ENCODE measurements around the gene PGA4.
"Not testable (repeated sequence)": the region's sequence is repeated elsewhere in the genome, so short reads cannot be mapped to it uniquely, and the experiment has no call there.

The PGA4 gene

DNA sequence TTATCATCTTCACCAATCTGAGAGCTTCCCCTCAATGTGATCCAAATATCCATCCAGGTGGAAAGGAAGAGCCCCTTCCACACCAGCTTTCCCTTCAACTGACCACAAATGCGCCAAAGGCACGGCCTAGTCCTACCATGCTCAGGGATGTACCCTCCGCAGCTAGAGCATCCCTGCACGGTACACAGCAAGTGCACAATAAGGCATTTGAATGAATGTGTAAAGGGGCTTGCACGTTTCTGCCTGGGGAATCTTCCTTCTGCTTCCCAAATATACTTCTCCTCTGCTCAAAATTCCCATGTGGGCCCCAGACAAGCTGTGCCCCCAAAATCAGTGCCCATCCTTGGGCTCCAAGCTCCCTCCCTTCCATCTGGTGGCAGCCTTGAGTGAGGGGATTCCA, 3.1 kb upstream of the PGA4 start:
- not testable (repeated sequence) for H3K36me3 Mint-ChIP-seq (ENCODE audit: low read depth); H3K27ac Mint-ChIP-seq; DNase-seq; H3K4me1 Mint-ChIP-seq (ENCODE audit: low read depth); H3K4me3 Mint-ChIP-seq; H3K9me3 Mint-ChIP-seq; H3K27me3 Mint-ChIP-seq

DNA sequence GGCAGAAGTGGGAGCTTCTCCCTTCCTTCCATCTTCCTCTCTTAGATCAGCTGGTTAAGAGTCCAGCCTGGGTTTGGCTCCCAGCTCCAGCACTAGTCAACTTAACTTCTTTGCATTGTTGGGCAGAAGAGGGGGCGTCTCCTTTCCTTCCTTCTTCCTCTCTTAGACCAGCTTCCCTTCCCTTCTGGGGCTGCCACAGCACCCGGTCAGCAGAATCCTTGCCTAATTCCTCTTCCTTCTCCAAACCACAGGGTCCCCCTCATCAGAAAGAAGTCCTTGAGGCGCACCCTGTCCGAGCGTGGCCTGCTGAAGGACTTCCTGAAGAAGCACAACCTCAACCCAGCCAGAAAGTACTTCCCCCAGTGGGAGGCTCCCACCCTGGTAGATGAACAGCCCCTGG, 545 bp downstream of the PGA4 start:
- H3K27ac Mint-ChIP-seq; H3K36me3 Mint-ChIP-seq (ENCODE audit: low read depth); DNase-seq; H3K9me3 Mint-ChIP-seq; H3K27me3 Mint-ChIP-seq; H3K4me1 Mint-ChIP-seq (ENCODE audit: low read depth); H3K4me3 Mint-ChIP-seq: not testable (repeated sequence)

GRCh38 chr11:61226457-61227137, 4.5 kb downstream of the PGA4 start:
- DNase-seq; H3K4me1 Mint-ChIP-seq (ENCODE audit: low read depth); H3K27ac Mint-ChIP-seq; H3K36me3 Mint-ChIP-seq (ENCODE audit: low read depth); H3K27me3 Mint-ChIP-seq; H3K9me3 Mint-ChIP-seq; H3K4me3 Mint-ChIP-seq: not testable (repeated sequence)

- not testable (repeated sequence) for H3K4me1 Mint-ChIP-seq (ENCODE audit: low read depth); DNase-seq; H3K27me3 Mint-ChIP-seq; H3K36me3 Mint-ChIP-seq (ENCODE audit: low read depth); H3K27ac Mint-ChIP-seq; H3K9me3 Mint-ChIP-seq; H3K4me3 Mint-ChIP-seq
Measured at GRCh38 chr11:61229458-61229857, 7.3 kb downstream of the PGA4 start.

GRCh38 chr11:61231033-61231432, 8.9 kb downstream of the PGA4 start:
- not testable (repeated sequence) for H3K4me1 Mint-ChIP-seq (ENCODE audit: low read depth); H3K9me3 Mint-ChIP-seq; H3K27ac Mint-ChIP-seq; H3K27me3 Mint-ChIP-seq; H3K36me3 Mint-ChIP-seq (ENCODE audit: low read depth); DNase-seq; H3K4me3 Mint-ChIP-seq

- H3K36me3 Mint-ChIP-seq (ENCODE audit: low read depth); DNase-seq; H3K27me3 Mint-ChIP-seq; H3K9me3 Mint-ChIP-seq; H3K27ac Mint-ChIP-seq; H3K4me3 Mint-ChIP-seq; H3K4me1 Mint-ChIP-seq (ENCODE audit: low read depth): not testable (repeated sequence)
Measured at GRCh38 chr11:61231585-61231984, 9.4 kb downstream of the PGA4 start.

- not testable (repeated sequence) for H3K4me3 Mint-ChIP-seq; H3K36me3 Mint-ChIP-seq (ENCODE audit: low read depth); DNase-seq; H3K27ac Mint-ChIP-seq; H3K4me1 Mint-ChIP-seq (ENCODE audit: low read depth); H3K27me3 Mint-ChIP-seq; H3K9me3 Mint-ChIP-seq
Measured at GRCh38 chr11:61232548-61233145, 10.5 kb downstream of the PGA4 start.

DNA sequence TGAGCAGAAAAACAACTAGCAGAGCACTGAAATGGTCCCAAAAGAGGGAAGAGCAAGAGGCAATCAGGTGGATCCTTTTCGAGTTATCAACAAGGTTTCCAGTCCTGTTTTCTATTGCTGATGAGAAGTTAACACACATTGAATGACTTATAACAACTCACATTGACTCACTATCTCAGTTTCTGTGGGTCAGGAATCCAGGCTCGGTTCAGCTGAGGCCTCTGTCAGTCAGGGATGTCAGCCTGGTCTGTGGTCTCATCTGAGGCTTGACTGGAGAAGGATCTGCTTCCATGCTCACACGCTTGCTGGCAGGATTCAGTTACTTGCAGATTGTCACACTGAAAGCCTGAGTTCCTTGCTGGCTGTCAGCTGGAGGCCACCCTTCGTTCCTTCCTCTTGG, 15.0 kb downstream of the PGA4 start:
- not testable (repeated sequence) for H3K4me1 Mint-ChIP-seq (ENCODE audit: low read depth); H3K27me3 Mint-ChIP-seq; H3K9me3 Mint-ChIP-seq; DNase-seq; H3K27ac Mint-ChIP-seq; H3K36me3 Mint-ChIP-seq (ENCODE audit: low read depth); H3K4me3 Mint-ChIP-seq

DNA sequence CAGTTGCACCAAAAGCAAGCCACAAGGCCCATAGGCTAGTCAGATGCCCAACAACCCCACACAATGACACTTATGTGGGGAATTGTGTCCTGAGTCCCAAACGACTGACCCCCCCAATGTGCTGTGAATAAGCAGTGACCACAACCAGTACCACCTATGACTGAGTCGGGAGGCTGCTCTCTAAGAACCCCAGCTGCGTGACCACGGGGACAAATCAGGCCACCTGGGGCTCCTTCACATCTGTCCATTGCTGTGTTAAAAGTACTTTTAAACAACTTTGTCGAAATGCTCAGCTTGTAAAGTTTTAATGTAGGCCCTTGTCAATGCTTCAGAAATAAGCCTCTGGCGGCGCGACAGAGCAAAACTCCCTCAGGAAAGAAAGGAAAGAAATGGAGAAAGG, 18.1 kb downstream of the PGA4 start:
- not testable (repeated sequence) for H3K4me3 Mint-ChIP-seq; H3K36me3 Mint-ChIP-seq (ENCODE audit: low read depth); H3K9me3 Mint-ChIP-seq; H3K27ac Mint-ChIP-seq; DNase-seq; H3K27me3 Mint-ChIP-seq; H3K4me1 Mint-ChIP-seq (ENCODE audit: low read depth)

- H3K27ac Mint-ChIP-seq; H3K27me3 Mint-ChIP-seq; H3K4me3 Mint-ChIP-seq; H3K36me3 Mint-ChIP-seq (ENCODE audit: low read depth); H3K4me1 Mint-ChIP-seq (ENCODE audit: low read depth); DNase-seq; H3K9me3 Mint-ChIP-seq: not testable (repeated sequence)
Measured at GRCh38 chr11:61240875-61241274, 18.7 kb downstream of the PGA4 start, which contains the start of gene PGA5. TSS of gene PGA5 (plus strand) at chr11:61241175. CDS start at chr11:61241227, 52 bp downstream.

DNA sequence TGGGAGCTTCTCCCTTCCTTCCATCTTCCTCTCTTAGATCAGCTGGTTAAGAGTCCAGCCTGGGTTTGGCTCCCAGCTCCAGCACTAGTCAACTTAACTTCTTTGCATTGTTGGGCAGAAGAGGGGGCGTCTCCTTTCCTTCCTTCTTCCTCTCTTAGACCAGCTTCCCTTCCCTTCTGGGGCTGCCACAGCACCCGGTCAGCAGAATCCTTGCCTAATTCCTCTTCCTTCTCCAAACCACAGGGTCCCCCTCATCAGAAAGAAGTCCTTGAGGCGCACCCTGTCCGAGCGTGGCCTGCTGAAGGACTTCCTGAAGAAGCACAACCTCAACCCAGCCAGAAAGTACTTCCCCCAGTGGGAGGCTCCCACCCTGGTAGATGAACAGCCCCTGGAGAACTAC, 19.4 kb downstream of the PGA4 start:
- not testable (repeated sequence) for H3K4me3 Mint-ChIP-seq; H3K27me3 Mint-ChIP-seq; H3K4me1 Mint-ChIP-seq (ENCODE audit: low read depth); H3K27ac Mint-ChIP-seq; H3K36me3 Mint-ChIP-seq (ENCODE audit: low read depth); H3K9me3 Mint-ChIP-seq; DNase-seq

DNA sequence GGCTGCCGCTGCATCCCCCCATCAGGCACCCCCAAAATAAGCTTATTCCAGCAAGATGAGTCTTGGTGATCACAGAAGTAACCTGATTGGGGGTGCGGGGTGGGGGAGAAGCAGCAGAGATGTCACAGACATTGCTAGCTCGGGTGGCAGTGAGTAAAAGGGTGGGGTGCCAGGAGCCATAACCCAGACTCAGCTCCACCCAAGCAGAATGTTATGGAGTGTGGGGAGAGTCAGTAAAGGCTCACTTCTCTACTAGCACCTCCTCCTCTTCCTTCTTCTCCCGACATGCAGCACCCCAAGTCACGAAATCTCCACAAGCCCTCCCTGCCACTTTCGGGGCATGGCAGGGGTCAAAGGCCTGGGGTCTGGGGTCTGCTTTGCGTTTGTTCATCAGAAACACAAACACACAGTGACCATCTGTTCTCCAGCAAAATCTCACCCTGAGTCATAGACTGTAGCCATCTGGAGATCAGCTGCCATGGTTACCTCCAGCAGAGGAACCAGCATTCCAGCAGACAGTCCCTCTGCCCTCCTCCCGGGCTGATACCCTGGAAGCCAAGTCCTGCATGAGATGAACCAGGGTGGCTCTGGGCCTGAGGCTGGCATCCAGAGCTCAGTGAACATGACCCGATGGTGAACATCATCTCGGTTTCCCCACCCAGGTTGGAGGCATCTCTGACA, 23.3 kb downstream of the PGA4 start:
- not testable (repeated sequence) for H3K36me3 Mint-ChIP-seq (ENCODE audit: low read depth); H3K4me3 Mint-ChIP-seq; H3K9me3 Mint-ChIP-seq; DNase-seq; H3K4me1 Mint-ChIP-seq (ENCODE audit: low read depth); H3K27ac Mint-ChIP-seq; H3K27me3 Mint-ChIP-seq

GRCh38 chr11:61248071-61248470, 25.9 kb downstream of the PGA4 start:
- not testable (repeated sequence) for H3K9me3 Mint-ChIP-seq; H3K36me3 Mint-ChIP-seq (ENCODE audit: low read depth); H3K27me3 Mint-ChIP-seq; H3K4me1 Mint-ChIP-seq (ENCODE audit: low read depth); H3K4me3 Mint-ChIP-seq; H3K27ac Mint-ChIP-seq; DNase-seq

DNA sequence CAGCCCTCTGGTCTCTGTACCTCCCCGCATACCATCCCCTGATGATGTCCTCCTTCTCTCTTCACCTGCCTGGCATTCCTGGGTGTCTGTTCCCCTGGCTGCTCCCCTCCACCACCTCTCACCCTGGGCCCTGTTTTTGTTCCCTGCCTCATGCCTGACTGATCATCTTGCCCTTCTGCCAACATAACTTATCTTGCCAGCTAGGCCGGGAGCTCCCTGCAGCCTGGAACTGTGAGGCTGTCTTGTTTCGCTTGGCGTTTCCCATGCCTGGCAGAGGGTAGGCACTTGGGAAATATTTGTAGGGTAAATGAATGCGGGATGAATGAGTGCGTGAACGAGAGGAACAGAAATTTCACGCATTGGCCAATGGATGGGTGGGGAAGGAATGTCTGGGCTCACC, 27.1 kb downstream of the PGA4 start:
- H3K27ac Mint-ChIP-seq; H3K27me3 Mint-ChIP-seq; H3K4me3 Mint-ChIP-seq; DNase-seq; H3K4me1 Mint-ChIP-seq (ENCODE audit: low read depth); H3K36me3 Mint-ChIP-seq (ENCODE audit: low read depth); H3K9me3 Mint-ChIP-seq: not testable (repeated sequence)

Data from activated T-cell treated with anti-CD3 and anti-CD28 coated beads, Interleukin-2, amount 50 U/mL, for 24 hours (primary cell).